Measurements from ENCODE around the gene CYP3A5. TPM values are rescaled to one million over a fixed set of nuclear protein-coding genes. Genes with fewer than 3 reads are reported as not detected.
A peak's percentile ranks its signal among the peaks of the same experiment; 100 is the strongest.

CYP3A5 gene
- total RNA-seq, 1 experiment from 2014 or later, result not detected

- no peak overlapping the region for H2AFZ ChIP-seq (ENCODE audit: low read length)
- Mint-ChIP-seq H3K4me3 (no peak overlapping the region), H3K27me3 (ENCODE audit: low read depth) (no peaks in the 10 kb centered on the region), H3K9me3 (no peaks in the 10 kb centered on the region), H3K27ac (peak overlapping the region; percentile 15 to 70 (median 43); a peak in 2 of 7 replicates), H3K36me3 (ENCODE audit: insufficient read depth in 1 of 3, low read depth in 3 of 3) (peaks cover under 1 to 4% (median 4%) of the 10 kb centered on the region in 3 experiments; a peak in 5 of 7 replicates), H3K4me1 (peaks cover 23 to 26% of the 10 kb centered on the region in 2 experiments)
- no peaks in the 10 kb centered on the region for H3K23me2 ChIP-seq (ENCODE audit: insufficient read length, low read depth, low read length, poor library complexity, severe bottlenecking)
- no peak overlapping the region for H2AK5ac ChIP-seq (ENCODE audit: insufficient read length, low read length)
- no peak overlapping the region for H4K5ac ChIP-seq (ENCODE audit: insufficient read length, low read depth, low read length)
- no peak overlapping the region for H2BK120ac ChIP-seq (ENCODE audit: low read depth, low read length, poor library complexity, severe bottlenecking)
- H2BK12ac ChIP-seq (ENCODE audit: insufficient read length, low read depth, low read length), result no peak overlapping the region
- no peaks in the 10 kb centered on the region for H4K20me1 ChIP-seq (ENCODE audit: control insufficient read depth, insufficient read depth, insufficient read length)
- no peaks in the 10 kb centered on the region for H3K79me1 ChIP-seq (ENCODE audit: insufficient read depth, low read depth, low read length, poor library complexity, severe bottlenecking)
- H3K9ac ChIP-seq (ENCODE audit: extremely low read depth, insufficient read length, low read length), result no peak overlapping the region
- no peak for TF ChIP-seq CTCF (conservative IDR thresholded peaks at IDR 0.05)
- H2BK5ac ChIP-seq (ENCODE audit: insufficient read length, low read length), result no peak overlapping the region
- H2BK15ac ChIP-seq (ENCODE audit: low read depth, low read length), result no peak overlapping the region
- H4K91ac ChIP-seq (ENCODE audit: insufficient read length, low read depth, low read length), result no peak overlapping the region
- H3K27ac ChIP-seq (ENCODE audit: insufficient read length, low read depth, low read length), result no peak overlapping the region
- no peak overlapping the region for H3K23ac ChIP-seq (ENCODE audit: insufficient read length, low read depth, low read length)
- no peak overlapping the region for H4K8ac ChIP-seq (replicated peaks; ENCODE audit: insufficient read length, low read depth, low read length)
- no peaks in the 10 kb centered on the region for H3K79me2 ChIP-seq (ENCODE audit: insufficient read depth, low read length)
- H3K18ac ChIP-seq (ENCODE audit: insufficient read length, low read depth, low read length), result no peak overlapping the region
- no peaks in the 10 kb centered on the region for H3K27me3 ChIP-seq (ENCODE audit: insufficient read depth, low read length)
- H3K4me2 ChIP-seq (ENCODE audit: insufficient read depth, insufficient read length, low read length), result no peak overlapping the region
- DNase-seq, result peak; percentile 47
- no peaks in the 10 kb centered on the region for H3K9me3 ChIP-seq (ENCODE audit: control insufficient read depth, low read depth, low read length)
- H2BK20ac ChIP-seq (ENCODE audit: low read depth, low read length, poor library complexity, severe bottlenecking), result no peak overlapping the region
- H3T11ph ChIP-seq (ENCODE audit: low read length), result no peak overlapping the region
- H3K56ac ChIP-seq (ENCODE audit: insufficient read length, low read depth, low read length), result no peak overlapping the region
- H3K4ac ChIP-seq (ENCODE audit: low read depth, low read length), result no peak overlapping the region
- H3K4me1 ChIP-seq (ENCODE audit: insufficient read depth, low read length), result no peaks in the 10 kb centered on the region
- H3K14ac ChIP-seq (ENCODE audit: insufficient read depth, low read length), result no peak overlapping the region
Observed at GRCh38 chr7:99639267-99639666, 40.5 kb downstream of the CYP3A5 start.
